ENCODE measurements around the gene GUK1.

Gene GUK1

GRCh38 chr1:228139931-228140723 is at the start of gene GUK1:
TSS of gene GUK1 (plus strand) at chr1:228140279. CDS start at chr1:228140303, 24 bp downstream.
- Histone ChIP-seq H3K4me3 (ENCODE audit: low read depth in 1 of 2, low read length in 1 of 2) (peak within 1 kb of the TSS; percentile 83 to 95), H3K4me1 (ENCODE audit: control insufficient read depth in 1 of 2, insufficient read depth in 1 of 2, low read depth in 1 of 2, low read length in 1 of 2) (peaks cover 41 to 42% of the 10 kb centered on the region in 2 experiments), H3K36me3 (peaks cover 9% of the 10 kb centered on the region), H3K9me3 (no peaks in the 10 kb centered on the region), H3K27me3 (no peaks in the 10 kb centered on the region), H3K27ac (peak within 1 kb of the TSS; percentile 98)
- peak; percentile 68 for TF ChIP-seq CTCF (IDR thresholded peaks at IDR 0.05)

- Histone ChIP-seq H3K4me3 (ENCODE audit: low read depth in 1 of 2, low read length in 1 of 2) (peak overlapping the region in 1 of 2 experiments; percentile 33), H3K9me3 (no peaks in the 10 kb centered on the region), H3K27me3 (no peaks in the 10 kb centered on the region), H3K27ac (peak overlapping the region; percentile 88), H3K36me3 (peaks cover 9% of the 10 kb centered on the region), H3K4me1 (ENCODE audit: control insufficient read depth in 1 of 2, insufficient read depth in 1 of 2, low read depth in 1 of 2, low read length in 1 of 2) (peaks cover 74 to 76% of the 10 kb centered on the region in 2 experiments)
- no peak for TF ChIP-seq CTCF (IDR thresholded peaks at IDR 0.05)
These were observed 49.4 kb upstream of the GUK1 start for GRCh38 chr1:228090613-228091081.

- Histone ChIP-seq H3K9me3 (no peaks in the 10 kb centered on the region), H3K36me3 (peaks cover 9% of the 10 kb centered on the region), H3K4me3 (ENCODE audit: low read depth in 1 of 2, low read length in 1 of 2) (peak overlapping the region in 1 of 2 experiments; percentile 33), H3K27ac (peak overlapping the region; percentile 88), H3K4me1 (ENCODE audit: control insufficient read depth in 1 of 2, insufficient read depth in 1 of 2, low read depth in 1 of 2, low read length in 1 of 2) (peaks cover 70 to 71% of the 10 kb centered on the region in 2 experiments), H3K27me3 (no peaks in the 10 kb centered on the region)
- TF ChIP-seq CTCF (IDR thresholded peaks at IDR 0.05), result no peak
These were observed 49.0 kb upstream of the GUK1 start for GRCh38 chr1:228091084-228091483.

- H3K4me3 ChIP-seq (ENCODE audit: low read depth in 1 of 2, low read length in 1 of 2), result no peak overlapping the region
- peaks cover 18% of the 10 kb centered on the region for H3K36me3 ChIP-seq
- peaks cover 57 to 58% of the 10 kb centered on the region in 2 experiments for H3K4me1 ChIP-seq (ENCODE audit: control insufficient read depth in 1 of 2, insufficient read depth in 1 of 2, low read depth in 1 of 2, low read length in 1 of 2)
- peak overlapping the region; percentile 88 for H3K27ac ChIP-seq
- H3K27me3 ChIP-seq, result no peaks in the 10 kb centered on the region
- H3K9me3 ChIP-seq, result no peaks in the 10 kb centered on the region
- no peak for TF ChIP-seq CTCF (IDR thresholded peaks at IDR 0.05)
These were observed 47.6 kb upstream of the GUK1 start for GRCh38 chr1:228092342-228093049.

GRCh38 chr1:228093050-228093906 is 46.8 kb upstream of the GUK1 start:
- Histone ChIP-seq H3K36me3 (peaks cover 26% of the 10 kb centered on the region), H3K27me3 (no peaks in the 10 kb centered on the region), H3K4me3 (ENCODE audit: low read depth in 1 of 2, low read length in 1 of 2) (no peak overlapping the region), H3K27ac (peak overlapping the region; percentile 88), H3K4me1 (ENCODE audit: control insufficient read depth in 1 of 2, insufficient read depth in 1 of 2, low read depth in 1 of 2, low read length in 1 of 2) (peaks cover 49 to 50% of the 10 kb centered on the region in 2 experiments), H3K9me3 (no peaks in the 10 kb centered on the region)
- TF ChIP-seq CTCF (IDR thresholded peaks at IDR 0.05), result no peak
